22Rv1 (cell line): ENCODE measurements around the gene AGFG1.

Experiments used
- H3K27ac ChIP-seq: fragments of 450-650 bp; 2 replicates; pipeline ENCODE4 v1.5.1; 2017
- CTCF ChIP-seq: fragments of 450-650 bp; IDR thresholded peaks from 2 replicates; pipeline ENCODE4 v1.5.1; 2017; ENCODE audit warnings: mild to moderate bottlenecking
- ZFX ChIP-seq: fragments of 450-650 bp; IDR thresholded peaks from 2 replicates; pipeline ENCODE4 v1.6.1; 2017; ENCODE audit warnings: antibody characterized with exemption, borderline replicate concordance

The AGFG1 gene

GRCh38 chr2:227507963-227508362 is 36.0 kb downstream of the AGFG1 start:
- H3K27ac ChIP-seq, result no peak overlapping the region

DNA sequence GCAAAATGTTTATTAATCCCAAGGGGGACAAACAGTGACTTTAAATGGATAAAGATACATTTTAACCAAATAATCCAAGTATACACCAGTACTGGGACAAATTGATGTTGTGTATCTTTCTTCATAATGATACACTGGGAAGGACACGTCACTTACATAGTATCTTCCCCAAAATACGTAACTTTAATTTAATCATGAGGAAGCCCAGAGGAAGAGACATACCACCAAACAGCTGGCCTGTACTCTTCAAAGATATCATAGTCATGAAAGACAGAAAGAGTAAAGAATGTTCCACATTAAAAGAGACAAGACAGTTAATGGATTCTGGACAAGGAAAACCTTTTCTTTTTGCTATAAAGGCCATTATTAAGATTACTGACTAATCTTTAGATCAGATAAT is 37.1 kb downstream of the AGFG1 start:
- H3K27ac ChIP-seq, result peak overlapping the region; percentile 50
- TF ChIP-seq CTCF, result no peak
- TF ChIP-seq ZFX, result no peak

More at GRCh38 chr2:227507963-227508362, 36.0 kb downstream of the AGFG1 start:
- TF ChIP-seq ZFX, result no peak
- TF ChIP-seq CTCF, result no peak

DNA sequence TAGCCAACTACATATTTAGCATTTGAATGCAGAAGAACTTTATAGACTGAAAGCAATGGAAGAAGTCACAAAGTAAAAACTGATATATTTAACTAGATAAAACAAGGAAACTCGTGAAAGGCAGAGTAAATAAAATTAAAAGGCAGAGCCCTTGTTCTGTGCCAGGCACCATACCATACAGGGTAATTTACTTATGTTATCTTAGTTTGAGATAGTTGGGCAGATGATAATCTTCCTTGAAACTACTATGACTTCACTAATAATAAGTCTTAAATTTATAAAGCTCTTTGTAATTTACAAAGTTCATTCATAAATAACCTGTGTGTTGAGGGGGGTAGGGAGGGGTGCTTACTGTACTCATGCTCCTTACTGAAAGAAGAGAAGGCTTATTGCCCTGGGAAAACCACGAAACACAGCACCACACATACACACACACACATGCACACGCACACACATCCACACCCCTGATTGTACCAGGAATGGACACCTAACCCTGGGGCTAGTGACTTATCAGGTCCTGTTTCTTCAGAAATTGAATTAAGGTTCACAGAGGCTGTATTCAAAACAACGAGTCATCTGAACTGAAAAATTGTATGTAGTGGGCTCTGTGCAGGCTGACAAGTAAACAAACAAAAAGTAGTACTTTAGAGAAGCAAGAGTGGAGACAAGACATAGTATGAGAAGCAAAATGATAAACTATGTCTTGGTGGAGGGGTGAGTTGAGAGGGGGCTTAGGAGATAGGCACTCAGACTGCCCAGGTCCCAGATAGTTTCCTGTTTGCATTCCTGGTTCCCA is 38.1 kb downstream of the AGFG1 start:
- no peak for TF ChIP-seq ZFX
- no peak for TF ChIP-seq CTCF
- peak overlapping the region; percentile 50 for H3K27ac ChIP-seq

DNA sequence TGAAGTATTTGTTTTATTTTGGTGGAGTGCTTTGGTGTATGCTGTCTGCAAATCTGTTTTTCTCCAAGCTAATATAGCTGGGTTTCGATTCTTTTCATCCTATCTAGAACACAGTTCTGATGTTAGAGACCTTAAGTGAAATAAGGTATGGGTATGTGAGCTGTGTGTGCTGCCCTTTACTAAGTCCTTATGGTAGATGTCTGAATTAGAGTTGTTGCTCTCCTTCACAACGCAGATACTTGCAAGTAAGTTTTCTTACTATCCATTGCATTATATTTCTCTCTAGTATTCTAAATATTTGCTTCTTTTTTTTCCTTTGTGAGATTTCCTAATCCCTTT is 38.6 kb downstream of the AGFG1 start:
- TF ChIP-seq ZFX (no peak), CTCF (no peak)
- H3K27ac ChIP-seq, result peak overlapping the region; percentile 50

DNA sequence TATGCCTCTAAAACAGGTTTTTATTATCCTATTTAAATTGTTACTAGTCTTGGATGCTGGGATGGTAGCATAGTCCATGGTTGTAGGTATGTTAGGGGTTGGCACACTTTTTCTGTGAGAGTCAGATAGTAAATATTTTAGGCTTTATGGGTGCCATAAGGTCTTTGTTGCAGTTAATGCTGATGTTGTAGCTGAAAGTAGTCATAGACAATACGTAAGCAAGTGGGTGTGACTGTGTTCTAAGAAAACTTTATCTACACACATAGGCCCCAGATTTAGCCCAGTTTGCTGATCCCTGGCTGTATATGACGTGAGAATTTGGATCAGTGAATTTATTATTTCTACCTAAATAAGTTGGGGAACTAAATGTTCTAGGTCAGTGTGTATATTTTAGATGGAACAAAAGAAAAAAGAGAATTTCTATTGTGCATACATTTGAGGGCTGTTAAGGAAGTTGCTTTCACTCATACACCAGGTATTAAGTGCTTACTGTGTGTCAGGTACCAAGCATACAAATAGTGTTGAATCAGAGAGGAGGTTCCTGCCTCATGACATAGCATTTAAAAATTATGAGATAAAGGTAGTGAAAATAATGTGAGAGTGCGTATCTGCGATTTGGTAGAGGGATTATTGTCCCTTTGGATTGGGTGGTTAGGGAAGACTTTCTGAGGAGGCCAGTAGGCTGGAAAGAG is 39.4 kb downstream of the AGFG1 start:
- H3K27ac ChIP-seq, result peak overlapping the region; percentile 50
- TF ChIP-seq CTCF (no peak), ZFX (no peak)

DNA sequence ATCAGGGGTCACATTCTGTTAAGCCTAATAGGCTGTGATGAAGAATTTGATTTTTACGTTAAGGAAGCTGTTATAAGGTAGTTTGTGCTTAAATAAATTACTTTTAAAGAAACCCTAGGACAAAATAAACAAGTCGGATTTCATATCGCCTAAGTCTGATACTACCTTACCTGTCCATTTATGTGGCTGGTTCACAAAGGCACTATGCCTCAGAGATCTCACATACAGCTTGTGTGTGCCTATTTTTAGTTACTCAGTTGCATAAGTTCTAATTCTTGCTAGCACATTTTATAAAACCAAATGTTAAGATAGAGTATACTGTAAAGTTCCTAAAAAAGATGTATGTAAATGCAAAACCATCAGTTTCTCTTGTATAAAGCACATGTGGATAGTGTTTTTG is 40.0 kb downstream of the AGFG1 start:
- TF ChIP-seq ZFX, result no peak
- no peak for TF ChIP-seq CTCF
- H3K27ac ChIP-seq, result peak overlapping the region; percentile 50

- H3K27ac ChIP-seq, result no peak overlapping the region
- TF ChIP-seq CTCF (no peak), ZFX (no peak)
These were observed 41.2 kb downstream of the AGFG1 start for GRCh38 chr2:227513113-227513512.
